Measurements from ENCODE around the gene SLC66A2.
"Not testable (repeated sequence)": the region's sequence is repeated elsewhere in the genome, so short reads cannot be mapped to it uniquely, and the experiment has no call there.

SLC66A2 gene

DNA sequence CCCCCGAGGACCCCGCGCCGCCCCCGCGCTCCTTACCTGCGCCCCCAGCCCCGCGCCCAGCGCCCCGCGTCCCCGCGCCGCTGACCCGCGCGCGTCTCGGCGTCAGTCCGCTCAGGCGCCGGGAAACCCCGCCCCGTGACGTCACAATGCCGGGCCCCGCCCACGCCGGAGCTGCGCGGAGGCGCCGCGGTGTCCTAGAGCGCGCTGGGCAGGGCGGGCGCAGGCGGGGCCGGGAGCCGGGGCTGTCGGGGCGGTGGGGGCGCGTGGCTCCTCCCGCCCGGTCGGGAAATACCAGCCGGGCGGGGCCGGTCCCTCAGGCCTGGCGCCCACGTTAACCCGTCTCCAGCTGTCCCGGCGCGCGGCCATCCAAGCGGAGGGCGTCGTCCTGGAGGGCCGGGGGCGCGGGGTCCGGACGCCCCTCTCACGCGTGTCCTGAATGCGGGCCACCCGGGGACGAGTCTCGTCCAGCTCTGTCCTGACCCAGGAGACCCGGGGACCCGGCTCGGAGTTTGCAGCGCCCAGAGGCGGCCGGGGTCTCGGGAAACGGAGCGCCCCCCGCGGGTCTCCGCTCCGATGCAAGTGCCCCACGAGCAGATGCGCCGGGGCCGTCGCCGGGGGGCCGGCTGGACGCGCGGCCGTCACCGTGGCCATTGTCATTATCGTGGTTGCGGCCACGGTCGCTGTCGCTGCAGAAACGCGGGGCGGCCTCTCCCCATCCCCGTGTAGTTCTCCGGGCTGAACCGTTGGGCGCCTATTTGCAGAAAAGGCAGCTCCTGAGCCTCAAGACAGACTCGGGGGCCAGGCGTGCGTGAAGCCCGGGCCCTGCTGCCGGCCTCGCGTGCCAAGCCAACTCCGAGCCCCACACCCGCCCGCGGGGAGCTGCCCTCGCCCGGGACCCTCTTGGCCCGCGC, at the start of gene SLC66A2:
Gene SLC66A2, minus strand, starts transcription at position 109 of the 911 bp plus-strand sequence. CDS start 727 bp downstream, outside the sequence.
- DNase-seq (ENCODE audit: low spot score) = peak; percentile 96

DNA sequence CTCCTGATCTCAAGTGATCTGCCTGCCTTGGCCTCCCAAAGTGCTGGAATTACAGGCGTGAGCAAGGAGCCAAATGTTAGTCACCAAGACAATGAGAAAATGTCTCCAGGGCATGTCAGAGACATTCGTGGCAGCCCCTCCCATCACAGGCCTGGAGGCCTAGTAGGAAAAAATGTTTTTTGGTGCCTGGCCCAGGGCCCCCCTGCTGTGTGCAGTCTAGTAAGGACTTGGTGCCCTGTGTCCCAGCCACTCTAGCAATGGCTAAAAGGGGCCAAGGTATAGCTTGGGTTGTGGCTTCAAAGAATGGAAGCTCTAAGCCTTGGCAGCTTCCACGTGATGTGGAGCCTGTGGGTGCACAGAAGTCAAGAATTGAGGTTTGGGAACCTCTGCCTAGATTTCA, 49.4 kb upstream of the SLC66A2 start:
- DNase-seq (ENCODE audit: low spot score) = no peak

DNA sequence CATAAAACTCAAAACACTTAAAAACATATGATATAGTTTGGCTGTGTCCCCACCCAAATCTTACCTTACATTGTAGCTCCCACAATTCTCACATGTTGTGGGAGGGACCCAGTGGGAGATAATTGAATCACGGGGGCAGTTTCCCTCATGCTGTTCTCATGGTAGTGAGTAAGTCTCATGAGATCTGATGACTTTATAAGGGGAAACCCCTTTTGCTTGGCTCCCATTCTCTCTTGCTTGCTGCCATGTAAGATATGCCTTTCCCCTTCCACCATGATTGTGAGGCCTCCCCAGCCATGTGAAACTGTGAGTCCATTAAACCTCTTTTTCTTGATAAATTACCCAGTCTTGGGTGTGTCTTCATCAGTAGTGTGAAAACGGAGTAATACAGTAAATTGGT, 48.2 kb upstream of the SLC66A2 start:
- not testable (repeated sequence) for DNase-seq (ENCODE audit: low spot score)

DNA sequence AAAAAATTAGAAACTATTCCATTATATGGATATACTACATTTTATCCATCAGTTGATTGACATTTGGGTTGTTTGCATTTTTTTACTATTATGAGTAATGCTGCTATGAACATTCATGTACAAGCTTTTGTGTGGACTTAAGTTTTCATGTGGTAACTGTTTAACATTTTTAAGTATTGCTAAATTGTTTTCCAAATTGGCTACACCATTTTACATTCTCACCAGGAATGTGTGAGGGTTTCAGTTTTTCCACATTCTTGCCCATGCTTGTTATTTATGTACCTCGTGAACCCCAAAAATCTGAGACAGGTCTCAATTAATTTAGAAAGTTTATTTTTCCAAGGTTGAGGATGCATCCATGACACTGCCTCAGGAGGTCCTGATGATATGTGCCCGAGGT, 40.0 kb upstream of the SLC66A2 start:
- DNase-seq (ENCODE audit: low spot score) = no peak

DNA sequence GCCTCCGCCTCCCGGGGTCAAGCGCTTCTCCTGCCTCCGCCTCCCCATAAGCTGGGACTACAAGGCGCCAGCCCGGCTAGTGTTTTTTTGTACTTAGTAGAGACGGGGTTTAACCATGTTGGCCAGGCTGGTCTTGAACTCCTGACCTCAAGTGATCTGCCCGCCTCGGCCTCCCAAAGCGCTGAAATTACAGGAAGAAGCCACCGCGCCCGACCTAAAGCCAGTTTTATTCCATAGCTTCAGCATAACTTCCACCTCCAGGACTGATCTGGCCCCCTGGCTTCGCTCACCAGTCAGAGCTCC, 37.7 kb upstream of the SLC66A2 start:
- no peak for DNase-seq (ENCODE audit: low spot score)

DNA sequence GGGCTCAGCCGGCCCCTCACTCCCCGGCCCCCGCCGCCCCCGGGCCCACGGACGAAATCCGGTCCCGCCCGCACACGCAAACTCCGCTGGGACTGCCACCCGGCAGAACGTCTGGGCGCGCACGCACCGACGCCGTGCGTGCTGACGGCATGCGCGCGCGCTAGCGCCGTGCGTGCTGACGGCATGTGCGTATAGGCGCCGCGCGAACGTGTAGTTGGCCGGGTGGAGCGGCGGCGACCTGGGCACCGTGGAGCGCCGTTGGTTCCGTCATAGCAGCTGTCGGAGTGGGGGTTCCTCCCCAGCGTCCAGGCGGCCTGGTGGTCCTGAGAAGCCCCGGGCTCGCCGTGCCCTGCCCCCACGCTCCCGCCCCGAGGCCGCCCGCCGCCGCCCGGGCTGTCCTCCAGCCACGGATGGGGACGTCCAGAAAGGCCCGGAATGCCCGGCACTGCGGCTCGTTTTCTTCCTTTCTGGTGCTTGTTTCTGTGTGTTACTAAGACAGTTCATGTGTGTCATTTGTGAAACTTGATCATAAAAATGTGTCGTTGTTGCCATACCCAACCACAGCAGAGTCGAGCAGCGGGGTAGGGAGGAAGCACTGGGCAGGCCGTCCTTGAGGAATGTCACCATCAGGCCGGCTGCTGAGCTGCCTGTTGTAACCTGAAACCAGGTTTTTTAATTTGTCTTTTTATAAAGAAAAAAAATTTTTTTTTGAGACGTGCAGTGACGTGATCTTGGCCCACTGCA, 37.2 kb upstream of the SLC66A2 start, which contains the start of gene TXNL4A:
Gene TXNL4A, minus strand, starts transcription at position 113 of the 744 bp plus-strand sequence. CDS start 171 bp downstream, outside the sequence.
- DNase-seq (ENCODE audit: low spot score) = peak; percentile 78

DNA sequence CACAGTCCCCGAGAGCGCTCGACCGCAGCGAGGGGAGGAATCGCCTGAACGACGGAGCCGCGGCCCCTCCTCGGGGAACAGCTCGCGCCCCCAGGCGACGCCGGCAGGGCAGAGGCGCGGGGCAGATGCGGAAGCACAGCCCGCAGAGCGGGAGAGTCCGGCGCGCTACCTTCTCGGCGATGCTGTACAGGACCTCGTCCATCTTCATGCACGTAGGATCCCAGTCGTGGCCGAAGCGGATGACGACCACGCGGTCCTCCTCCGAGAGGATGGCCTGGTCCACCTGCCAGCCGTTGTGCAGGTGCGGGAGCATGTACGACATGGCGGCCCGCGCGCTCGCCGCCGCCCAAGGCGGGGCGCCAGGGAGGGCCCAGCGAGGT, 36.6 kb upstream of the SLC66A2 start:
- DNase-seq (ENCODE audit: low spot score) = peak; percentile 45

DNA sequence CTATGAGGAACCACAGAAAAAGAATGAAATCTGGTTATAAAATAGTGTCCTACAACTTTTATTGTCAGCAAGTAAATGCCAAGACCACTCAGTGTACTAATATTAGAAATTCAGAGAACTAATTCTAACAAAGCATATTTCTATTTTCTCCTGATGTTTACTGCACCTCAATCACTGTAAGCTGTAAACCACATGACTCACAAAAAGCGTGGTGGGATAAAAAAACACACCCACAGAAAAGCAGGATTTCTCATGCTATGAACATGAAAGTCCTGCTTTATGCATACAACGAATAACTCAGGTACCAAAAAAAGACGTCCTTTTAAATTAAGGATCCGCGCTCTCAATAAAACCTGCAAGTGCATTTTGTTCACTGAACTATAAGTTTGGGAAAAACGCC, 36.1 kb upstream of the SLC66A2 start:
- no peak for DNase-seq (ENCODE audit: low spot score)

DNA sequence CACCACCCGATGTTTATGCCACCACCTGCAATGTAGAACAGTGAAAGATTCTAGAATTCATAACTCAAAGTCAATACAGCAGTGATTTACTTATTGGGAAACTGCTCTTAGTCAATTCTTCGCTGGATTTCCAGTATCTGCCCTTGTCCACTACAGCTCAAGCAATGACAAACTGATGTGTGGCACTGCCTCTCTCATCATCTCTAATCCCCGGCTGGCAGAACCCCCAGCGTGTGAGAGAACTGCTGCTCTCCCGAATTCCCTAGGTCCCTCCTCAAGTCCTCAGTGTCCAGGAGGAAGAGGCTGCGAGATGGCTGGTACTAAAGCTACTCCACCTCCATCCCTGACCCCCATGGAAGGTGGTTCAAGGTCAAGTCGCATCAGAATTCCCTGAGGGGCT, 35.3 kb upstream of the SLC66A2 start:
- no peak for DNase-seq (ENCODE audit: low spot score)

DNA sequence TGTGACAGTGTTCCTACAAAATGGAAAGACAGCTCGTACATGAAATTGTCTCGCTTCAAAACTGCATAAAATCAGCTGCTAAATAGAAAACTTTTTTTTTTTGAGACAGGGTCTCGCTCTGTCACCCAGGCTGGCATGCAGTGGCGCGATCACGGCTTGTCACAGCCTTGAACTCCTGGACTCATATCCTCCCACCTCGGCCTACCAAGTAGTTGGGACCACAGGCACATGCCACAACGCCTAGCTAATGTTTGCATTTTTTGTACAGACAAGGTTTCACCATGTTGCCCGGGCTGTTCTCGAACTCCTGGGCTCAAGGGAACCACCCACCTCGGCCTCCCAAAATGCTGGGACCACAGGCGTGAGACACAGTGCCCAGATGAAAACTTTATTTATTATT, 33.7 kb upstream of the SLC66A2 start:
- no peak for DNase-seq (ENCODE audit: low spot score)

DNA sequence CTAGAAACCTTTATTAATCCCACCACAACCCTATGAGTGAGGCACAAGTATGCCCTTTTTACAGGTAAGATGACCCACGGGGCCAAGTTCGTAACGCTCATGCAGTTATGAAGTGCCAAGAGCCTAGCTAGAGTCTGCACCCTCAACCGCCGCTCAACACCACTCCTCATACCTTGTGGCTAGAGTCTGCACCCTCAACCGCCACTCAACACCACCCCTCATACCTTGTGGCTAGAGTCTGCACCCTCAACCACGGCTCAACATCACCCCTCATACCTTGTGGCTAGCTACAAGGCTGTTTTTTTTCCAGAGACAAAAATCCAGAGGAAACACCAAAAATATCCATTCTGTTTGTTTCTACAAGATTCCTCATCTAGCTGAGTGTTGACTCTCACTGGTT, 32.3 kb upstream of the SLC66A2 start:
- DNase-seq (ENCODE audit: low spot score) = no peak

DNA sequence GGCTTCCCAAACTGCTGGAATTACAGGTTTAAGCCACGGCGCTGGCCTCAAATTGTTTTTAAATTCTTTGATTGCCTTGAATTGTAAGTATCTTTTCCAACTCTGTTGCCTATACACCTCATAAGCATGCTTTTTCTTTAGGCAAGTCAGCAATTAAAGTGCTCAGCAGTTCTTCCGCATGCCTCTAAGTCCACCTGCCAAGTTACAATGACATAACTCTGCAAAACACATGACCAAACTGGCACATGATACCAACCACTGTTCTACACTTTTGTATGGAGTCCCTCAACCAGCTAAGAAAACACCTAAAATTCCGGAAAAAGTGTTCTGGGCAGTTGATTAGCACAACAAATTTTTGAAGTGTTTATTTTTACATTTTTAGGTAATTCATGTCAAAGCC, 31.8 kb upstream of the SLC66A2 start:
- DNase-seq (ENCODE audit: low spot score) = no peak

DNA sequence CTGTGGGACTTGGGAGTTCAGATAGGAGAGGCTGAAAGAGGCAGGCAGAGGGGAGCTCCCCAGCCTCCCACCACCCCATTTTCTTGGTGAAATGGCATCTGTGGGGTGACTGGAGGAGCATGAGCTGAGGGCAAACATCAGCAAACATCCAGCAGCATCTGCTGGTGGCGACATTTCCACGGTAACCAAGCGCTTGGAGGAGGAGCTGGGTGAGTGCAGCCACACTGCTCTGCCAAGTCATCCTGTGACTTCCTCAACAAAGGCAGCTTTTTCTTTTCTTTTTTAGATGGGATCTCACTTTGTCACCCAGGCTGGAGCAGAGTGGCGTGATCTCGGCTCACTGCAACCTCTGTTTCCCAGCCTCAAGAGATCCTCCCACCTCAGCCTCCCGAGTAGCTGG, 31.3 kb upstream of the SLC66A2 start:
- DNase-seq (ENCODE audit: low spot score) = no peak

DNA sequence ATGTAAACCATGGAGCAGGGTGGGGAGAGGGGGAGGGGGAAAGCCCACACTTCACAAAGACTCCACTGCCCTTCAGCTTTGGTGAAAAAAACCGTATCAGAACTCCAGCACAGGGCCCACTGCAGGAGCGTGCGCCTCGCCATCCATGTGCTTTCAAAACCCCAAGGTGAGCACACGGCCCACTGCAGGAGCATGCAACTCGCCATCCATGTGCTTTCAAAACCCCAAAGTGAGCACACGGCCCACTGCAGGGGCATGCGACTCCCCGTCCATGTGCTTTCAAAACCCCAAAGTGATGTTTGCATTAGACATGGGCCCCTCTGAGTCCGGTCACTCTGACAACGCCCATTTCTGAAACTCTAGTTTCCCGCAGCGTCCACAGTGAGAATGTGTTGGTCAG, 29.1 kb upstream of the SLC66A2 start:
- no peak for DNase-seq (ENCODE audit: low spot score)

DNA sequence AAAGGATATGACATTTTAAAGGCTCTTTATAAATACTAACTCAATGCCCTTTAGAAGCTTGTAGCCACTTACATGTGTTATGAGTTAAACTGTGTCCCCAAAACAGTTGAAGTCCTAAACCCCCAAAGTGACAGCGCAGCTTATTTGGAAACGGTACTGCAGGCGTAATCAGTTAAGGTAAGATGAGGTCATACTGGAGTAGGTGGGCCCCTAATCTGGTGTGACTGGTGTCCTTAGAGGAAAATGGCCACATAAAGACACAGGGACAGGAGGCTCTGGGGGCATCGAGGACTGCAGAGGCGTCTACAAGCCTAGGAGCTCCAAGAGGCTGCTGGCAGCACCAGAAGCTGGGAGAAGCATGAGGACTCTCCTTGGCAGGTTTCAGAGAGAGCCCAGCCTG, 28.4 kb upstream of the SLC66A2 start:
- no peak for DNase-seq (ENCODE audit: low spot score)

DNA sequence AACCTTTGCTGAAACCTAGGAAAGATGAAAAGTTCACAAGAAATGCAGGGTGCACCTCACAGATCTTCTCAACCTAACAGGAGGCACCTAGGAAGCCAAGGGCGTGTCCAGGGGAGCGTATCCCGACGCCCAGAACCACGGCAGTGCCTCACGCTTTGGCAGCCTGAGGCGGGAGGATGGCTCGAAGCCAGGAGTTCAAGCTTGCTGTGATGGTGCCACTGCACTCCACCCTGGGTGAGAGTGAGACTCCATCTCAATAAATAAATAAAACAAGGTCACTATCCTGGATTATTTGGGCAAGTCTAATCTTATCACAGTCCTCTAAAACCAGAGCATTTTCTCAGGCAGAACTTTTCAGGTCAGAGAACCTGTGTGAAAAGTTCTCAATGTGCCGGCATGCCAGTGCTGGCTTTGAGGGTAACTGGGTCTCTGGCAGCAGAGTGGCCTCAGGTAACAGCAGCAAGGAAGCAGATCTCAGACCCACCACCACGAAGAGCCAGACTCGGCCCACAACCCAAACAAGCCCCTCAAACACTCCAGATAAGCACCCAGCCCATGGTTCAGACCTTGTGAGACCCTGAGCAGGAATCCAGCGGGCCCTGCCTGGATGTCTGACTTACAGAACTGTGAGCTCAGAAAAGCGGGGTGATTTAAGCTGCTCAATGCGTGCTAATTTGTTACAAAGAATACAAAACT, 24.7 kb upstream of the SLC66A2 start:
- no peak for DNase-seq (ENCODE audit: low spot score)

DNA sequence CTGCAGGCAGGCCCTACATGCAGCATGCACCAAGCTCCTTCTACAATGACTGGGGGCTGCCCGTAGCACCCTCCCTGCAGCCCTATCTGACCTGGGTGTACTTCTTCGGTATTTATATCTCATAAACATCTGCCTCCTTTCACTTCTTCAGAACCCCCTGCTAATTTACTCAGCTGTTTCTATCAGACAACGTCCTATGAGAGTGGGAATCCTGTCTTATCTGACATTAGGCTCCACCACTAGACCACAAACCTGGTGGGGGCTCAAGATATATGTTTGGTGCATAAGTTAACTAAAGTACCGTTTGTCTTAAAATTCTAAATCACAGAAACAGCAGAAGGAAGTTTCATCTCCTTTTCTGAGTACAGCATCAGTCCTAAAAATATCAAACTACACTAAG, 23.6 kb upstream of the SLC66A2 start:
- DNase-seq (ENCODE audit: low spot score) = no peak

DNA sequence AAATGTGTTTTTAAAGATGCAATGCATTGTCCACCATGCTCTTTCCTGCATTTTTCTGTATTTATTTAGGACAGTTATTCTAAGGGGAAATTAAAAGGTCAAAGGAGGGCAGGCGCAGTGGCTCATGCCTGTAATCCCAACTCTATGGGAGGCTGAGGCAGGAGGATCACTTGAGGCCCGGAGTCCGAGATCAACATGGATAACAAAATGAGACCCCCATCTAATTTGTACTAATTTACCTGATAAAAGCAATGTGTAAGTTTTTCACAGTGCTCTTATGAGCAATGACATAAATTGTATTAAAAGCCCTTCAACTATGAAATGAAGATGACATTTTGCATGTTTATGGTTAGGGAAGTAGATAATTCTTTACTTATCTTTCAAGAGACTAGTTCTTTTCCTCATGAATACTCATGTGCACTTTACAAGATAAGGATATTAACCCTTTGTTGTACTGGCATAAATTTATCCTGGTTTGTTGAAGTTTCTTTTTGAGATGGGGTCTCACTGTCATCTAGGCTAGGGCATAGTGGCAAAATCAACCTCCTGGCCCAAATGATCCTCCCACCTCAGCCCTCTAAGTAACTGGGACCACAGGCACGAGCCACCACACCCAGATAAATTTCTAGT, 22.7 kb upstream of the SLC66A2 start:
- no peak for DNase-seq (ENCODE audit: low spot score)

DNA sequence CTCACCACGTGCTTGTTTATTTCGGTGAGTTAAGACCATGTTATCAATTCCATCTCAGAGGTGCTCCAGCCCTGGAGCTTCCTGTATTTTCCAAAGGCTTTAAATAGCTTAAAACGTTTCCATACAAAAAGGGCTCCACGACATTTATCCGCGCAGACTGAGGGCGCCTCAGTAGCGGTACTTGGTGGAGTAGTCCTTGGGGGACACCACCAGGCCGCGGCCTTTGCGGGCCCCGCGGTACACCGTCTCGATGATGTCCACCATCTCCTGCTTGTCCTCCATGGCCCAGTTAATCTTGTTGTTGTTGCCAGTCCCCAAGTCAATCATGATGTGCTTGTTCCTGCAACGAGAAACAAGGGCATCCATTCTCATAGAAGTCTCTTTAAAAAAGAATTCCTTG, 22.1 kb upstream of the SLC66A2 start:
- no peak for DNase-seq (ENCODE audit: low spot score)

DNA sequence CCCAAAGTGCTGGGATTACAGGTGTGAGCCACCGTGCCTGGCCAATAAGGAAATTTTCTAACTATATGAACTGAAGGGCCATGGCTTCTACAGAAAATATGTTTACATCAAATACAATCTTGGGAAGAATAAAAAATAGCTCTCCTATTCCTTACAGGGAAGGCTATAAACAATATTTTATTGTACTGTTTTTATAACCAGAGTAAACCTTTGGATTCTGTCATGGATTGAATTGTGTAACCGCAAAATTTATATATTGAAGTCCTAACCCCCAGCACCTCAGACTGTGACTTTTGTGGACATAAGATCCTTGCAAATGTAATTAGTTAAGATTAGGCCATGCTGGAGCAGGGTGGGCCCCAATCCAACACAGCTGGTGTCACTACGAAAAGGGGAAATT, 21.3 kb upstream of the SLC66A2 start:
- DNase-seq (ENCODE audit: low spot score) = no peak

DNA sequence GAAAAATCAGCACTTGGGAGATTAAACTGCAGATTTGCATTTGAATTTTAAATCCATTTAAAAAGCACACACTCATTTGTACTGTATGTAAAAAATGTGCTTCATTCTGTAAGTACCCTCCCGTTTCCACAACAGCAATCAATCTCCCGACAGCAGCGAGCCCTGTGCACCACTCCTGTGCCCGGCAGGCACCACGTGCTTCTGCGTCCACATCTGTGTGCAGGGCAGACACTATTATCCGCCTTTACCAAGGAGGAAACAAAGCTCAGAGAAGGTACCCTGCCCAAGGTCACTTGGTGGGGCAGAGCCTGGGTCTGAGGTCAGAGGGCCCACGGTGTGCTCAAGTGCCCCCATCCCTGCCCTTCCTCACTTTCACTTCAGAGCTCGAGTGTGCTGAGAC, 20.5 kb upstream of the SLC66A2 start:
- no peak for DNase-seq (ENCODE audit: low spot score)

DNA sequence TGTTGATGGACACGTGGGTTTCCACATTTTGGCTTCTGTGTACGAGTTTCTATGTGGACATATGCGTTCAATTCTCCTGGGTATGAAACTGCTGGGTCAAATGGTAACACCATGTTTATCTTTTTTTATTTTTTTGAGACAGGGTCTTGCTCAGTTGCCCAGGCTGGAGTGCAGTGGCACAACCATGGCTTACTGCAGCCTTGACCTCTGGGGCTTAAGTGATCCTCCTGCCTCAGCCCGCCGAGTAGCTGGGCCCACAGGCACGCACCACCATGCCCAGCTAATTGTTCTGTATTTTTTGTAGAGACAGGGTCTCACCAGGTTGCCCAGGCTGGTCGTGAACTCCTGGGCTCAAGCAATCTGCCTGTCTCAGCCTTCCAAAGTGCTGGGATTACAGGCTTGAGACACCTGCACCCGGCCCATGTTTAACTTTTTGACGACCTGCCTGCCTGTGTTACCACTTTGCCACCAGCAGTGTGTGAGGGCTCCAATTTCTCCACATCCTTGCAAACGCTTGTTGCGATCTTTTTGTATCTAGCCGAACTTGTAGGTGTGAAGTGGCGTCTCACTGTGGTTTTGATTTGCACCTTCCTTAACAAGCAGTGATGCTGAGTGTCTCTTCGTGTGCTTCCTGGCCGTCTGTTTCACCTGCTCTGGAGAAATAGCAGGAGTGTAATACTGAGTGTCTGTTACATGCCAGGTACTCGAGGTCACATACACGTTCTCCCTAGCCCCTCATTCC, 19.9 kb upstream of the SLC66A2 start:
- no peak for DNase-seq (ENCODE audit: low spot score)

Measured in CD4-positive, alpha-beta T cell treated with Interleukin-2 at 100 ng/mL for 4 hours (primary cell).